Activated naive CD8-positive, alpha-beta T cell treated with anti-CD3 and anti-CD28 coated beads, Interleukin-2, amount 10 ng/mL, durations not matched to agents 7 days and 5 days (primary cell): ENCODE measurements around the gene CXorf49. TPM values are rescaled to one million over a fixed set of nuclear protein-coding genes. Genes with fewer than 3 reads are reported as not detected.
"Not testable (repeated sequence)": the region's sequence is repeated elsewhere in the genome, so short reads cannot be mapped to it uniquely, and the experiment has no call there.

ENCODE experiments used
- ATAC-seq: fragments of 150-1000 bp; cut with Tn5 transposase; one replicate; pipeline ENCODE4 v1.10.0; 2021; ENCODE audit warnings: low read depth, moderate library complexity
- POLR2A ChIA-PET: fragments of 350-600 bp; sonication (Branson Sonifier 250); formaldehyde crosslinking; loops from one replicate; lab custom pipeline; 2021; ENCODE audit warnings: antibody characterized with exemption; lab: Charles Lee
- DNase-seq: peaks from one replicate; pipeline ENCODE4 v3.0.0; 2021
- H3K27ac Mint-ChIP-seq: one replicate; pipeline ENCODE4 v1.8.0; 2022; ENCODE audit warnings: mild to moderate bottlenecking, mixed read lengths
- H3K27me3 Mint-ChIP-seq: one replicate; pipeline ENCODE4 v1.8.0; 2022; ENCODE audit warnings: mild to moderate bottlenecking, moderate library complexity, mixed read lengths
- H3K36me3 Mint-ChIP-seq: one replicate; pipeline ENCODE4 v1.8.0; 2021; ENCODE audit warnings: mild to moderate bottlenecking, mixed read lengths
- H3K4me1 Mint-ChIP-seq: one replicate; pipeline ENCODE4 v1.8.0; 2021; ENCODE audit warnings: mixed read lengths
- H3K4me3 Mint-ChIP-seq: one replicate; pipeline ENCODE4 v1.8.0; 2022; ENCODE audit warnings: mild to moderate bottlenecking, moderate library complexity, mixed read lengths
- H3K9me3 Mint-ChIP-seq: one replicate; pipeline ENCODE4 v1.8.0; 2021; ENCODE audit warnings: mixed read lengths
- total RNA-seq, 2 experiments: library from RNA; stranded (reverse); gene quantifications; one replicate each; pipeline ENCODE4 v1.2.3, GENCODE V29; 2021

Gene CXorf49
- total RNA-seq = not detected

DNA sequence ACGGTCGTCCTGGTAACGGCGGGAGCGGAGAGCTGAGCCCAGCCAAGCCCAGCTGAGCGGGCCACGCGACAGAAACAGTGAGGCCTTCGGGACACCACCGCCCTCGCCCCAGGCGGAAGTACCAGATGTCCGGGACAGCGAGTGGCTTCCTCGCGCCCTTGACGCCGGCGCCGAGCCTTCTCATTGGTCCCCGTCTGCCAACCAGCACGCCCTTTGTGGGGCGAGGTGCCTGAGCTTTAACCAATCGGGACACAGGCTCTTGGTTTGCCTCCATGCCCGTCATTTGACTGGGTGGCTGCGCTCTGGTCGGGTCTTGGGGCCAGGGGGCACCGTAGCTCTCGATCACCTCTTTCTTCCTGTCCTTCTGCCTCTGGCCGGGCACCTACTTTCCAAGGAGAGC is at the start of gene CXorf49:
Gene CXorf49, minus strand, starts transcription at position 101 of the 400 bp plus-strand sequence. CDS start 134 bp downstream, outside the sequence.
- H3K27ac Mint-ChIP-seq, H3K36me3 Mint-ChIP-seq, H3K4me1 Mint-ChIP-seq, H3K9me3 Mint-ChIP-seq, H3K4me3 Mint-ChIP-seq, H3K27me3 Mint-ChIP-seq, ATAC-seq, DNase-seq, POLR2A ChIA-PET: not testable (repeated sequence)

DNA sequence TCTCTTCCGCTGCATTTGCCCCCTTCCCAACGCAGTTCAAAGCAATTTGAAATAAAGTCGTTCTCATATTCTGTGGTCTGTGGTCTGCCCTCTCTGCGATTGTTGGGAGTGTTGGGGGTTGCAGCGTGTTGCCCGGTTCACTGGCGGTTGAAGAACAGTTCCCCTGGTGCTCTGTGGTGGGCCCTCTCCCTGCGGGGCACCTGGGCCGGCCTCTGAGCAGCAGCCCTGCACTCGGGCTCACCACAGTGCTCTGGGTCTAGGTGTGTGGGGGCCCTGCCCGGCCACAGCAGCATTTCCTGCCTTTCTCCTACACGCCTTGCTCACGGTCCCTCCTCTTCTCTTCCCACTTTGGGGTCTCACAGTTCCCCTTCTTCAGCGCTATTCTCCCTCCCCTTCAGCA is 49.0 kb upstream of the CXorf49 start:
- H3K27ac Mint-ChIP-seq, POLR2A ChIA-PET, ATAC-seq, H3K27me3 Mint-ChIP-seq, H3K9me3 Mint-ChIP-seq, DNase-seq, H3K4me1 Mint-ChIP-seq, H3K4me3 Mint-ChIP-seq, H3K36me3 Mint-ChIP-seq: not testable (repeated sequence)

DNA sequence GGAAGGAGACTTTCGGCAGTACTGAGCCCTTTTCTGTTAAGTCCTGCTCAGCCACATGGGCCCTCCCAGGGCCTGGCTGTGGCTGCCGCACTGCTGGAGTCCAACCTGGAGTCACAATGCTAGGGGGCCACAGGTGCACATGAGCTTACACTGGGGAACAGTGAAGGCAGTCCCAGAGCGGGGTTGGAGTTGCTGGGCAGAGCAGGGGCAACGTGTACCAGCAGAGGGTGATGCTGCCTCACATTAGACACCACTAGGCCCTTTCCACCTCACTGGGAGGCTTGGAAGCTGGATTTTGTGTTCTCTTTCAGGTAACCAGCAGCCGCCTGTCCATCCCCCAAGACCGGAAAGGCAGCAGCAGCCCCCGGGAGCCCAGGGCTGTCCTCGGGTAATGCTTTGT is 47.5 kb upstream of the CXorf49 start:
- ATAC-seq, H3K9me3 Mint-ChIP-seq, H3K4me1 Mint-ChIP-seq, H3K27ac Mint-ChIP-seq, H3K36me3 Mint-ChIP-seq, DNase-seq, H3K4me3 Mint-ChIP-seq, POLR2A ChIA-PET, H3K27me3 Mint-ChIP-seq: not testable (repeated sequence)

DNA sequence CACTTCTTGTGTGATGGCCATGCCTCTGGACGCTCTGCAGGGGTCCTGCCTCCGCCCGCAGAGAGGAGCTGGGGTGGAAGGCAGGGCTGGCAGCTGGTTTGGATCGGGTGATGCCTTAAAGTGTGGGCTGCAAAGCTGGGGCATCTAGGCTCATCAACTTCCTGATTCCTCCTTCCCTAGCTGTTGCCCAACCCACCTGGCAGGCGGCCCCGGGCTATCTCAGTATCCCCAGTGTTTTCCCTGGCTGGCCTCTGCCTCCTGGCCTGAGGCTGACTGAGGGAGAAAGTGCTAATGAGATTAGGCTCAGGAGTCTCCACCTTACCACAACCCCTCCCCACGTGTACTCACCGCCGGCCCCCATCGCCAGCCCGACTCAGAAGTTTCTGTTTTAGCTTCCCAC is 46.7 kb upstream of the CXorf49 start:
- H3K9me3 Mint-ChIP-seq, ATAC-seq, H3K4me3 Mint-ChIP-seq, POLR2A ChIA-PET, H3K4me1 Mint-ChIP-seq, H3K27ac Mint-ChIP-seq, DNase-seq, H3K36me3 Mint-ChIP-seq, H3K27me3 Mint-ChIP-seq: not testable (repeated sequence)

DNA sequence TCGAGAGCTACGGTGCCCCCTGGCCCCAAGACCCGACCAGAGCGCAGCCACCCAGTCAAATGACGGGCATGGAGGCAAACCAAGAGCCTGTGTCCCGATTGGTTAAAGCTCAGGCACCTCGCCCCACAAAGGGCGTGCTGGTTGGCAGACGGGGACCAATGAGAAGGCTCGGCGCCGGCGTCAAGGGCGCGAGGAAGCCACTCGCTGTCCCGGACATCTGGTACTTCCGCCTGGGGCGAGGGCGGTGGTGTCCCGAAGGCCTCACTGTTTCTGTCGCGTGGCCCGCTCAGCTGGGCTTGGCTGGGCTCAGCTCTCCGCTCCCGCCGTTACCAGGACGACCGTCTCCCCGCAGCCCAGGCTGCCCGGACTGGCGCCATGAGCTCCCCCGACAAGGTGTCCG is 45.0 kb upstream of the CXorf49 start, which contains the start of gene CXorf49B:
Gene CXorf49B, plus strand, starts transcription at position 301 of the 400 bp plus-strand sequence. Its CDS starts 75 bp downstream, at position 376.
- POLR2A ChIA-PET, H3K9me3 Mint-ChIP-seq, H3K4me3 Mint-ChIP-seq, H3K27me3 Mint-ChIP-seq, H3K4me1 Mint-ChIP-seq, DNase-seq, H3K36me3 Mint-ChIP-seq, ATAC-seq, H3K27ac Mint-ChIP-seq: not testable (repeated sequence)

DNA sequence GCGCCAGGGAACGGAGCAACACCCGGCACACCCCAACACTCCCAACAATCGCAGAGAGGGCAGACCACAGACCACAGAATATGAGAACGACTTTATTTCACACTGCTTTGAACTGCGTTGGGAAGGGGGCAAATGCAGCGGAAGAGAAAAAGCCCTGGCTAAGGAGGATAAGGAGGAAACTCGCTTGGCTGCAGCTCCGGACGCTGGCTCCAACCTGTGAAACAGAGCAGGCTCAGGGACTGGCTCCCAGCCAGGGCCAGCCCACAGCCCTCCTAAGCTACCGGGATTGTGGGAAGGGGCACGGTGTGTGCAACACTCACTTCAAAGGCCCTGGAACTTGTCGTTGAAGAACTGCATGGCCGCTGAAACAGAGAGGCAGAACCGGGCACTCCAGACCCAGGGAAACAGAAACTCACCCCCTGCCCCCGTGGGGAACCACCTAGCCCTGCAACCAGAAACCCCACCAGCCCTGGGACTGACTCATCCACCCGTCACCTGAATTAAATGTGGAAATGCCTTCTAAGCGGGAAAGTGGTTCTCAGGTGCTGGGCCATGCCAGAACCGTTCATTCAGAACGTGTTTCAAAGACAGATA is 42.7 kb upstream of the CXorf49 start:
- ATAC-seq, H3K9me3 Mint-ChIP-seq, H3K27ac Mint-ChIP-seq, DNase-seq, H3K27me3 Mint-ChIP-seq, POLR2A ChIA-PET, H3K4me1 Mint-ChIP-seq, H3K36me3 Mint-ChIP-seq, H3K4me3 Mint-ChIP-seq: not testable (repeated sequence)

DNA sequence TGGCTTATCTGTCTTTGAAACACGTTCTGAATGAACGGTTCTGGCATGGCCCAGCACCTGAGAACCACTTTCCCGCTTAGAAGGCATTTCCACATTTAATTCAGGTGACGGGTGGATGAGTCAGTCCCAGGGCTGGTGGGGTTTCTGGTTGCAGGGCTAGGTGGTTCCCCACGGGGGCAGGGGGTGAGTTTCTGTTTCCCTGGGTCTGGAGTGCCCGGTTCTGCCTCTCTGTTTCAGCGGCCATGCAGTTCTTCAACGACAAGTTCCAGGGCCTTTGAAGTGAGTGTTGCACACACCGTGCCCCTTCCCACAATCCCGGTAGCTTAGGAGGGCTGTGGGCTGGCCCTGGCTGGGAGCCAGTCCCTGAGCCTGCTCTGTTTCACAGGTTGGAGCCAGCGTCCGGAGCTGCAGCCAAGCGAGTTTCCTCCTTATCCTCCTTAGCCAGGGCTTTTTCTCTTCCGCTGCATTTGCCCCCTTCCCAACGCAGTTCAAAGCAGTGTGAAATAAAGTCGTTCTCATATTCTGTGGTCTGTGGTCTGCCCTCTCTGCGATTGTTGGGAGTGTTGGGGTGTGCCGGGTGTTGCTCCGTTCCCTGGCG is 2.3 kb upstream of the CXorf49 start:
- POLR2A ChIA-PET, H3K9me3 Mint-ChIP-seq, H3K27me3 Mint-ChIP-seq, H3K4me3 Mint-ChIP-seq, H3K36me3 Mint-ChIP-seq, ATAC-seq, H3K27ac Mint-ChIP-seq, DNase-seq, H3K4me1 Mint-ChIP-seq: not testable (repeated sequence)

DNA sequence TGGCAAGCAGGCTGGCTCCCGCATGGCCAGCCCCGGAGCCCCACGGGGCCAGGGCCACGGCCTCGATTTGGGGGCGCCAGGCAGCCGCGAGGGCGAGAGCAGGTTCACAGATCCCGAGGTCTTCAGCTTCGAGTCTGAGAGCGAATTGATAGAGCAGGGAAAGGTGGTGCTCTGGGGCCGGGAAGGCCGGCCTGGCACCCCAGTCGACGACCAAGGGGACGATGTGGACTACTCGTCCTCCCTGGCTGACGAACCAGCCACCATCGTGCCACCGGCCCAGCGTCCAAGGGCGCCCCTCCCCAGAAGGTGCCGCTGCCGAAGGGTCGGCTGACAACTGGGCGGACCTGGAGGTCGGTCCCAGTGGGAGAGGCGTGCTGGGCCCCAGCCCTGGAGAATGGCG is 1.1 kb upstream of the CXorf49 start:
- H3K4me1 Mint-ChIP-seq, H3K27me3 Mint-ChIP-seq, POLR2A ChIA-PET, H3K9me3 Mint-ChIP-seq, ATAC-seq, H3K36me3 Mint-ChIP-seq, H3K27ac Mint-ChIP-seq, H3K4me3 Mint-ChIP-seq: not testable (repeated sequence)
- peak; percentile 5 for DNase-seq

DNA sequence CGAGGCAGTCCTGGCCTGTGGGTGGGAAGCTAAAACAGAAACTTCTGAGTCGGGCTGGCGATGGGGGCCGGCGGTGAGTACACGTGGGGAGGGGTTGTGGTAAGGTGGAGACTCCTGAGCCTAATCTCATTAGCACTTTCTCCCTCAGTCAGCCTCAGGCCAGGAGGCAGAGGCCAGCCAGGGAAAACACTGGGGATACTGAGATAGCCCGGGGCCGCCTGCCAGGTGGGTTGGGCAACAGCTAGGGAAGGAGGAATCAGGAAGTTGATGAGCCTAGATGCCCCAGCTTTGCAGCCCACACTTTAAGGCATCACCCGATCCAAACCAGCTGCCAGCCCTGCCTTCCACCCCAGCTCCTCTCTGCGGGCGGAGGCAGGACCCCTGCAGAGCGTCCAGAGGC is 1.8 kb downstream of the CXorf49 start:
- H3K4me3 Mint-ChIP-seq, H3K36me3 Mint-ChIP-seq, H3K27me3 Mint-ChIP-seq, DNase-seq, H3K4me1 Mint-ChIP-seq, H3K27ac Mint-ChIP-seq, H3K9me3 Mint-ChIP-seq, POLR2A ChIA-PET, ATAC-seq: not testable (repeated sequence)

DNA sequence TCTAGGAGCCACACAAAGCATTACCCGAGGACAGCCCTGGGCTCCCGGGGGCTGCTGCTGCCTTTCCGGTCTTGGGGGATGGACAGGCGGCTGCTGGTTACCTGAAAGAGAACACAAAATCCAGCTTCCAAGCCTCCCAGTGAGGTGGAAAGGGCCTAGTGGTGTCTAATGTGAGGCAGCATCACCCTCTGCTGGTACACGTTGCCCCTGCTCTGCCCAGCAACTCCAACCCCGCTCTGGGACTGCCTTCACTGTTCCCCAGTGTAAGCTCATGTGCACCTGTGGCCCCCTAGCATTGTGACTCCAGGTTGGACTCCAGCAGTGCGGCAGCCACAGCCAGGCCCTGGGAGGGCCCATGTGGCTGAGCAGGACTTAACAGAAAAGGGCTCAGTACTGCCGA is 2.5 kb downstream of the CXorf49 start:
- DNase-seq, H3K27ac Mint-ChIP-seq, H3K27me3 Mint-ChIP-seq, H3K4me3 Mint-ChIP-seq, H3K4me1 Mint-ChIP-seq, H3K9me3 Mint-ChIP-seq, ATAC-seq, POLR2A ChIA-PET, H3K36me3 Mint-ChIP-seq: not testable (repeated sequence)

DNA sequence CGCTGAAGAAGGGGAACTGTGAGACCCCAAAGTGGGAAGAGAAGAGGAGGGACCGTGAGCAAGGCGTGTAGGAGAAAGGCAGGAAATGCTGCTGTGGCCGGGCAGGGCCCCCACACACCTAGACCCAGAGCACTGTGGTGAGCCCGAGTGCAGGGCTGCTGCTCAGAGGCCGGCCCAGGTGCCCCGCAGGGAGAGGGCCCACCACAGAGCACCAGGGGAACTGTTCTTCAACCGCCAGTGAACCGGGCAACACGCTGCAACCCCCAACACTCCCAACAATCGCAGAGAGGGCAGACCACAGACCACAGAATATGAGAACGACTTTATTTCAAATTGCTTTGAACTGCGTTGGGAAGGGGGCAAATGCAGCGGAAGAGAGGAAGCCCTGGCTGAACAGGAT is 4.0 kb downstream of the CXorf49 start:
- ATAC-seq, POLR2A ChIA-PET, H3K27me3 Mint-ChIP-seq, H3K4me3 Mint-ChIP-seq, H3K9me3 Mint-ChIP-seq, H3K27ac Mint-ChIP-seq, H3K4me1 Mint-ChIP-seq, H3K36me3 Mint-ChIP-seq, DNase-seq: not testable (repeated sequence)

DNA sequence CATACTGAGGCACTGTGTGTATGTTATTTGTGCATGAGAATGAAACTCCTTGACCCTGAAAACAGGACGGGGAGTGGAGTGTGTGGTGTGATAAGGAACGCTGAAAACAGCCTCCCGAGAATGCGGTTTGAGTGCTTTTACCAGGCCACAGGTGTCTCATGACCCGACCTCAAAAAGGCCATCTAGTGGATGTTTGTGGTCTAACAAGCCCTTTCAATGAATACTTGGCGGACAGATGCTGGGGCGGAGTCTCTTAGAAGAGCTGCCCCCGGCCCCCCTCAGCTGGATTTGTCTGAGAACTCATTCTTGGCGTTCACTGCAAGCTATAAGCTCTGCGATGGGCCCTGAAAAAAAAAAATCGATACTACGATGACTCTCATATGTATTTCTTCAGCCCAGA is 15.2 kb downstream of the CXorf49 start:
- H3K9me3 Mint-ChIP-seq, DNase-seq, H3K36me3 Mint-ChIP-seq, ATAC-seq, H3K4me3 Mint-ChIP-seq, H3K27ac Mint-ChIP-seq, POLR2A ChIA-PET, H3K4me1 Mint-ChIP-seq, H3K27me3 Mint-ChIP-seq: not testable (repeated sequence)

DNA sequence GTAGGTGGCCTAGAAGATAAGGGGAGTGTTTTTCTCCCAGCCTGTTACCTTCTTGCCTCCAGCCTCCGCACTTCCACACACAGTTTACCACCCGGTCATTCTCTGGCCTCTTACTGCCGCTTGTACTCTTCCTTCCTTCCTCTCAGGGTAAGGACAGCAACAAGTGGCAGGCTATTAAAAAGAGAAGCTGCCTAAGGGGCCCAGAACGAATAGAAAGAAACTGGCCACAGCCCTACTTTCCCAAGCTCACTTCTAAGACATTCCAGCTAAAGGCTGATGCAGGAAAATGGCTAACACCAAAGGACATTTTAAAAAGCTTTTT is 19.1 kb downstream of the CXorf49 start:
- H3K36me3 Mint-ChIP-seq, H3K4me3 Mint-ChIP-seq, DNase-seq, ATAC-seq, H3K9me3 Mint-ChIP-seq, H3K4me1 Mint-ChIP-seq, POLR2A ChIA-PET, H3K27me3 Mint-ChIP-seq, H3K27ac Mint-ChIP-seq: not testable (repeated sequence)

DNA sequence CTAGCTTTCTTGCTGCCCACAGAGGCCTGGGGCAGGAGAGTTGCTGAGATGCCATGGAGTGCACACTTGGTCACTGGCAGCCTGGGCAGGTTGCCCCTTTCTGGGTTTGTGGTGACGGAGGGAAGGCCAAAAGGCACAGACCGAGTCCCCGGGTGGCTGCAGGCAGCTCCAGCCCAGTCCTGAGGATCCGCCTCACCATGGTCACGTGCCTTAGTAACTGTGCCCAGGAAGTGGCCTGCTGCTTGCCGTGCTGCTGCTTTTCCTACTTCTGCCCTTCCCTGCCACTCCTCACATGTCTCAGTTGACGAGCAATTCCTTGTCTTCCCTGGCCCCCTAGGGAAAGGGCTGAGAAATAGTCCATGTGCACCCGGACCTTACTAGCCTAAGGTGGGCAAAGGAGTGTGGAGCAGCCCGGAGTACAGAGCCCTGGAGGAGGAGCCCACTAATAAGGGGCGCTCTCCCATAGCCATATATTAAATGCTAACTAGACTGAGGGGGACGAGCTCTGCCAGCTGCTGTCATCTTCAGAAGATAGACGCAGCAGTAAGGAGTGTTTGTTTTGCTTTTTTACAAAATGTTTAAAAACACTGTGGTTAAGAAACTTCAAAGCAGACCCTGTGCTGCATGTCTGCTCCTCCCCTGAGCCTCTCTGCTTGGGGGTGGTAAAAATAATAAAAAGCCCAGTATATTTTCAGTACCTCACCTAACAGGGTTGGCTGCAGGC is 19.6 kb downstream of the CXorf49 start:
- H3K27ac Mint-ChIP-seq, ATAC-seq, H3K9me3 Mint-ChIP-seq, H3K27me3 Mint-ChIP-seq, H3K4me1 Mint-ChIP-seq, H3K4me3 Mint-ChIP-seq, DNase-seq, POLR2A ChIA-PET, H3K36me3 Mint-ChIP-seq: not testable (repeated sequence)
